ENCODE measurements around the gene TRIP13. TPM values are rescaled to one million over a fixed set of nuclear protein-coding genes. Genes with fewer than 3 reads are reported as not detected.

TRIP13 gene
- total and polyA plus RNA-seq, 9 of the 15 experiments (the other 6 are each of a cell fraction or from before 2014, with no cell fraction given): 24.1 to 116 (median 53.2) TPM

- TF ChIP-seq CEBPG (CRISPR knock-in tag; IDR thresholded peaks at IDR 0.05): peak; percentile 88
- peak; percentile 64 to 98; a peak in 3 of 4 replicates for TF ChIP-seq CEBPG (tag; conservative IDR thresholded peaks at IDR 0.05 in 1 of 2, IDR thresholded peaks at IDR 0.05 in 1 of 2)
- TF ChIP-seq, protein P1, sequence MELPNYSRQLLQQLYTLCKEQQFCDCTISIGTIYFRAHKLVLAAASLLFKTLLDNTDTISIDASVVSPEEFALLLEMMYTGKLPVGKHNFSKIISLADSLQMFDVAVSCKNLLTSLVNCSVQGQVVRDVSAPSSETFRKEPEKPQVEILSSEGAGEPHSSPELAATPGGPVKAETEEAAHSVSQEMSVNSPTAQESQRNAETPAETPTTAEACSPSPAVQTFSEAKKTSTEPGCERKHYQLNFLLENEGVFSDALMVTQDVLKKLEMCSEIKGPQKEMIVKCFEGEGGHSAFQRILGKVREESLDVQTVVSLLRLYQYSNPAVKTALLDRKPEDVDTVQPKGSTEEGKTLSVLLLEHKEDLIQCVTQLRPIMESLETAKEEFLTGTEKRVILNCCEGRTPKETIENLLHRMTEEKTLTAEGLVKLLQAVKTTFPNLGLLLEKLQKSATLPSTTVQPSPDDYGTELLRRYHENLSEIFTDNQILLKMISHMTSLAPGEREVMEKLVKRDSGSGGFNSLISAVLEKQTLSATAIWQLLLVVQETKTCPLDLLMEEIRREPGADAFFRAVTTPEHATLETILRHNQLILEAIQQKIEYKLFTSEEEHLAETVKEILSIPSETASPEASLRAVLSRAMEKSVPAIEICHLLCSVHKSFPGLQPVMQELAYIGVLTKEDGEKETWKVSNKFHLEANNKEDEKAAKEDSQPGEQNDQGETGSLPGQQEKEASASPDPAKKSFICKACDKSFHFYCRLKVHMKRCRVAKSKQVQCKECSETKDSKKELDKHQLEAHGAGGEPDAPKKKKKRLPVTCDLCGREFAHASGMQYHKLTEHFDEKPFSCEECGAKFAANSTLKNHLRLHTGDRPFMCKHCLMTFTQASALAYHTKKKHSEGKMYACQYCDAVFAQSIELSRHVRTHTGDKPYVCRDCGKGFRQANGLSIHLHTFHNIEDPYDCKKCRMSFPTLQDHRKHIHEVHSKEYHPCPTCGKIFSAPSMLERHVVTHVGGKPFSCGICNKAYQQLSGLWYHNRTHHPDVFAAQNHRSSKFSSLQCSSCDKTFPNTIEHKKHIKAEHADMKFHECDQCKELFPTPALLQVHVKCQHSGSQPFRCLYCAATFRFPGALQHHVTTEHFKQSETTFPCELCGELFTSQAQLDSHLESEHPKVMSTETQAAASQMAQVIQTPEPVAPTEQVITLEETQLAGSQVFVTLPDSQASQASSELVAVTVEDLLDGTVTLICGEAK (IDR thresholded peaks at IDR 0.05): no peak
- TF ChIP-seq, protein P1 (CRISPR knock-in tag; IDR thresholded peaks at IDR 0.05): no peak
- TF ChIP-seq KDM5B (IDR thresholded peaks at IDR 0.05; ENCODE audit: insufficient replicate concordance, low read depth, low read length): no peak
- TF ChIP-seq MYC (IDR thresholded peaks at IDR 0.05; ENCODE audit: low read depth, low read length): no peak
- TF ChIP-seq MYC (CRISPR knock-in tag; IDR thresholded peaks at IDR 0.05; ENCODE audit: borderline replicate concordance, low read depth): peak; percentile 49; the same call in 1 of the 2 replicates
- TF ChIP-seq ZNF589 (CRISPR knock-in tag; IDR thresholded peaks at IDR 0.05; ENCODE audit: low read depth): peak; percentile 47; the same call in 1 of the 2 replicates
- TF ChIP-seq RUNX1 (IDR thresholded peaks at IDR 0.05; ENCODE audit: low read depth): no peak
- TF ChIP-seq GABPA (tag; conservative IDR thresholded peaks at IDR 0.05; ENCODE audit: low read depth): 0 out of 2 replicates have a peak, but pooled peaks have one; percentile 20
- no peak for TF ChIP-seq EGR1 (conservative IDR thresholded peaks at IDR 0.05)
- TF ChIP-seq ELK3 (CRISPR knock-in tag; IDR thresholded peaks at IDR 0.05): no peak
- peak; percentile 87 for TF ChIP-seq ZNF175 (CRISPR knock-in tag; IDR thresholded peaks at IDR 0.05; ENCODE audit: low read depth)
- no peak for TF ChIP-seq NCOA1 (IDR thresholded peaks at IDR 0.05; ENCODE audit: low read depth)
- no peak for TF ChIP-seq SMAD2 (IDR thresholded peaks at IDR 0.05; ENCODE audit: low read depth, low read length)
- TF ChIP-seq HIVEP1 (CRISPR knock-in tag; IDR thresholded peaks at IDR 0.05): no peak
These were observed 56.0 kb downstream of the TRIP13 start (continued) for GRCh38 chr5:948472-949274.

Data from K562 (cell line).